IMR-90 (cell line): ENCODE data around the gene RARS2. TPM values are rescaled to one million over a fixed set of nuclear protein-coding genes. Genes with fewer than 3 reads are reported as not detected.
A peak's percentile ranks its signal among the peaks of the same experiment; 100 is the strongest.

Experiments
- ATAC-seq: fragments of 200-7000 bp; cut with Tn5 transposase; 2 replicates; pipeline ENCODE4 v1.9.1; 2020; ENCODE audit warnings: low read depth, mild to moderate bottlenecking, moderate library complexity
- BruUV-seq: library from RNA; stranded (reverse); fragments of 400-500 nt; replicated peaks from 2 replicates; lab custom pipeline; 2021; lab: Mats Ljungman, UMichigan
- CTCF ChIA-PET: fragments of 300-600 bp; formaldehyde crosslinking; extraction: SDS; loops from one replicate; lab custom pipeline; 2021; ENCODE audit warnings: antibody characterized with exemption; lab: Yijun Ruan, JAX
- POLR2A ChIA-PET: fragments of 300-600 bp; sonication (Branson Sonifier 250); formaldehyde crosslinking; loops from one replicate; lab custom pipeline; 2022; ENCODE audit warnings: antibody characterized with exemption; ENCODE audit not compliant: unreplicated experiment; lab: Charles Lee
- DNase-seq: peaks from one replicate; pipeline ENCODE4 v3.0.0; 2013
- H2AFZ ChIP-seq: replicated peaks from 2 replicates; pipeline ENCODE3; 2013; ENCODE audit warnings: low read length, mild to moderate bottlenecking; ENCODE audit not compliant: poor library complexity
- H2AK5ac ChIP-seq: 2 replicates; pipeline ENCODE4 v1.6.1; 2013; ENCODE audit warnings: low read depth, low read length, inconsistent platforms
- H2AK9ac ChIP-seq: replicated peaks from 2 replicates; pipeline ENCODE3; 2013; ENCODE audit warnings: mild to moderate bottlenecking, low read depth, low read length, moderate library complexity; ENCODE audit not compliant: poor library complexity
- H2BK120ac ChIP-seq: 2 replicates; pipeline ENCODE4 v1.6.1; 2013; ENCODE audit warnings: low read depth, low read length, inconsistent platforms
- H2BK15ac ChIP-seq: 3 replicates; pipeline ENCODE4 v1.6.1; 2013; ENCODE audit warnings: low read depth, low read length, inconsistent platforms
- H2BK20ac ChIP-seq: 2 replicates; pipeline ENCODE4 v1.6.1; 2013; ENCODE audit warnings: low read depth, mild to moderate bottlenecking, inconsistent platforms, low read length, moderate library complexity
- H2BK5ac ChIP-seq: 2 replicates; pipeline ENCODE4 v1.6.1; 2013; ENCODE audit warnings: mild to moderate bottlenecking, low read depth, low read length, inconsistent platforms; ENCODE audit not compliant: poor library complexity, severe bottlenecking
- H3K14ac ChIP-seq: replicated peaks from 2 replicates; pipeline ENCODE4 v1.6.1; 2013; ENCODE audit warnings: low read depth, low read length, inconsistent platforms
- H3K18ac ChIP-seq: 2 replicates; pipeline ENCODE4 v1.6.1; 2013; ENCODE audit warnings: low read depth, low read length, control low read depth
- H3K23ac ChIP-seq: 2 replicates; pipeline ENCODE4 v1.6.1; 2013; ENCODE audit warnings: low read depth, low read length, inconsistent platforms
- H3K27ac ChIP-seq: 2 replicates; pipeline ENCODE4 v1.5.1; 2013; ENCODE audit warnings: mild to moderate bottlenecking, control low read depth, low read length; ENCODE audit not compliant: insufficient read depth
- H3K27me3 ChIP-seq: 2 replicates; pipeline ENCODE4 v1.6.1; 2013; ENCODE audit warnings: low read length; ENCODE audit not compliant: control insufficient read depth, insufficient read depth
- H3K36me3 ChIP-seq: 2 replicates; pipeline ENCODE4 v1.6.1; 2013; ENCODE audit warnings: low read length, mixed read lengths; ENCODE audit not compliant: control insufficient read depth, insufficient read depth
- H3K4ac ChIP-seq: 2 replicates; pipeline ENCODE4 v1.6.1; 2013; ENCODE audit warnings: low read depth, low read length, inconsistent platforms
- H3K4me1 ChIP-seq: 2 replicates; pipeline ENCODE4 v1.6.1; 2013; ENCODE audit warnings: low read length, mixed read lengths; ENCODE audit not compliant: control insufficient read depth, insufficient read depth
- H3K4me2 ChIP-seq: 2 replicates; pipeline ENCODE4 v1.6.1; 2013; ENCODE audit warnings: low read depth, mild to moderate bottlenecking, control low read depth, low read length, moderate library complexity
- H3K4me3 ChIP-seq: 2 replicates; pipeline ENCODE4 v1.5.1; 2013; ENCODE audit warnings: low read depth, mild to moderate bottlenecking, control low read depth, low read length, moderate library complexity; ENCODE audit not compliant: insufficient read depth
- H3K56ac ChIP-seq: 2 replicates; pipeline ENCODE4 v1.6.1; 2013; ENCODE audit warnings: low read length, inconsistent platforms; ENCODE audit not compliant: insufficient read depth; ENCODE audit errors: extremely low read depth
- H3K79me1 ChIP-seq, 2 experiments: 2 replicates each; pipeline ENCODE4 v1.6.1; 2013; ENCODE audit warnings: low read length in 2 of 2, inconsistent platforms in 1 of 2, low read depth in 1 of 2
- H3K9ac ChIP-seq: 2 replicates; pipeline ENCODE4 v1.6.1; 2013; ENCODE audit warnings: low read depth, low read length, control low read depth
- H3K9me1 ChIP-seq: 2 replicates; pipeline ENCODE4 v1.6.1; 2013; ENCODE audit warnings: low read length, inconsistent platforms; ENCODE audit not compliant: insufficient read depth
- H3K9me3 ChIP-seq: 2 replicates; pipeline ENCODE4 v1.6.1; 2013; ENCODE audit warnings: low read length; ENCODE audit not compliant: control insufficient read depth, insufficient read depth
- H4K20me1 ChIP-seq: 2 replicates; pipeline ENCODE4 v1.6.1; 2013; ENCODE audit warnings: low read length, inconsistent platforms; ENCODE audit not compliant: insufficient read depth
- H4K5ac ChIP-seq: 2 replicates; pipeline ENCODE4 v1.6.1; 2013; ENCODE audit warnings: mild to moderate bottlenecking, low read depth, low read length, control low read depth
- H4K8ac ChIP-seq, 2 experiments: 2 replicates each; pipeline ENCODE4 v1.6.1; 2013; ENCODE audit warnings: low read depth in 2 of 2, low read length in 2 of 2, control low read depth in 1 of 2, inconsistent platforms in 1 of 2
- H4K91ac ChIP-seq: 2 replicates; pipeline ENCODE4 v1.6.1; 2013; ENCODE audit warnings: low read depth, low read length, inconsistent platforms; ENCODE audit not compliant: insufficient read depth
- BHLHE40 ChIP-seq: fragments of 150-350 bp; IDR thresholded peaks from 2 replicates; pipeline ENCODE4 v1.6.1; 2016; ENCODE audit warnings: mild to moderate bottlenecking, low read depth, low read length
- CEBPB ChIP-seq: IDR thresholded peaks from 2 replicates; pipeline ENCODE4 v1.6.1; 2012; ENCODE audit warnings: low read depth, low read length, improper control_type of control experiment
- FOS ChIP-seq: fragments of 150-350 bp; IDR thresholded peaks from 2 replicates; pipeline ENCODE4 v1.6.1; 2016; ENCODE audit warnings: low read depth, low read length
- MAZ ChIP-seq: IDR thresholded peaks from 2 replicates; pipeline ENCODE4 v1.6.1; 2012; ENCODE audit warnings: low read depth, mild to moderate bottlenecking, low read length, improper control_type of control experiment, moderate library complexity, borderline replicate concordance
- MXI1 ChIP-seq: IDR thresholded peaks from 2 replicates; pipeline ENCODE4 v1.6.1; 2012; ENCODE audit warnings: low read depth, mild to moderate bottlenecking, low read length, moderate library complexity, borderline replicate concordance
- NFE2L2 ChIP-seq: fragments of 150-350 bp; IDR thresholded peaks from 2 replicates; pipeline ENCODE4 v1.6.1; 2016; ENCODE audit warnings: low read depth, mild to moderate bottlenecking, low read length
- POLR2A ChIP-seq: IDR thresholded peaks from 2 replicates; pipeline ENCODE4 v1.6.1; 2012; ENCODE audit warnings: mild to moderate bottlenecking, low read depth, low read length
- RAD21 ChIP-seq: IDR thresholded peaks from 2 replicates; pipeline ENCODE4 v1.6.1; 2012; ENCODE audit warnings: low read length, improper control_type of control experiment
- RFX5 ChIP-seq: IDR thresholded peaks from 2 replicates; pipeline ENCODE4 v1.8.0; 2012; ENCODE audit warnings: low read depth, mild to moderate bottlenecking, low read length, moderate library complexity
- SMC3 ChIP-seq: fragments of 150-350 bp; IDR thresholded peaks from 2 replicates; pipeline ENCODE4 v1.6.1; 2016; ENCODE audit warnings: low read depth, mild to moderate bottlenecking, antibody characterized with exemption, low read length, moderate library complexity
- WGBS, 2 experiments: methylation state at CpG; one replicate each; pipeline versions ENCODE4 v1.1.5 to v1.1.7; 2013; ENCODE audit warnings: missing lambda C conversion rate in 2 of 2; ENCODE audit not compliant: insufficient read length in 1 of 2; ENCODE audit errors: extremely low coverage in 2 of 2; 5-methylcytosine and 5-hydroxymethylcytosine counted together
- dilution Hi-C: fragments of 300-500 bp; cut with HindIII; formaldehyde crosslinking; loops from one replicate; pipeline ENCODE4 v1.14.3; 2018; ENCODE audit warnings: low sequenced_read_pairs; ENCODE audit not compliant: unreplicated experiment
- in situ Hi-C: fragments of 300-500 bp; cut with MboI; formaldehyde crosslinking; loops from 3 replicates; pipeline ENCODE4 v1.14.3; 2019; ENCODE audit warnings: low sequenced_read_pairs, inconsistent platforms, mixed read lengths
- intact Hi-C: fragments of 100-400 bp; cut with micrococcal nuclease; formaldehyde crosslinking; loops from 2 replicates; pipeline ENCODE4 v1.10.0; 2022
- polyA plus RNA-seq, 3 experiments: library from polyadenylated mRNA; depleted of rRNA; stranded (reverse); fragments of >200 nt; gene quantifications; 2 replicates each; pipeline ENCODE4 v1.2.3, GENCODE V29; 2012; ENCODE audit warnings: low replicate concordance in 1 of 3
- total RNA-seq: library from RNA; depleted of rRNA; stranded (reverse); fragments of >200 nt; gene quantifications from 2 replicates; pipeline ENCODE4 v1.2.3, GENCODE V29; 2012
- TF ChIP-seq, protein P1 (sequence below): fragments of 150-350 bp; IDR thresholded peaks from 2 replicates; pipeline ENCODE4 v1.6.1; 2017; ENCODE audit warnings: mild to moderate bottlenecking, antibody characterized with exemption, low read length, low read depth
- TF ChIP-seq, protein P2 (sequence below): conservative IDR thresholded peaks from 2 replicates; pipeline ENCODE4 v1.5.1; 2012; ENCODE audit warnings: mild to moderate bottlenecking, low read depth, low read length, improper control_type of control experiment

The RARS2 gene
- total and polyA plus RNA-seq, 2 of the 4 experiments (the other 2 are of a cell fraction) = 19.9 to 33.0 TPM

DNA sequence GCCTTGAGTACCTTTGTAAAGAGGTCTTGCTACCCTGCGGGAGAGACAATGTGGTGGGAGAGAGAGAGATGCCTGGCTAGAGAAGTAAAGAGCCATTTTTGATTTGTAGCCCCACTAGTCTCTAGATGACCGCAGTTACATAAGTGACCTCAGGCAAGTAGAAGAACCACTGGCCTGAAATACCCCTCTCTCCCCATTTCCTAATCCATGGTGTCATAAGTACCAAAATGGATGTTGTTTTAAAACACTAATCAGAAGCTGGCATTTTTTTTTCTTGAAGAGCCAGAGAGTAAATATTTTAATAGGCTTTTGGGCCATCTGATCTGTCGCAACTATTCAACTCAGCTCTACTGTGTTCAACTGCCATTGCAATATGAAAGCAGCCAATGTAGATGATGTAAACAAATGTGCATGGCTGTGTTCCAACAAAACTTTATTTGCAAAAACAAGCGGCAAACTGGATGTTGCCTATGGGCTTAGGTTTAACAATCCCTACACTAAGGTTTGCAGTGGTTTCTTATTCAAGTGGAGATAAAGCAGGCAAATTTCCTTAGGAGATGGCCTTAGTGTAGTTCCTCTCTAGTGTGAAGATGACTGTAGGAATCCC, 36.5 kb downstream of the RARS2 start:
- no TSS peak for BruUV-seq

More for the DNA sequence above, 36.5 kb downstream of the RARS2 start:
- no peak overlapping the region for H4K8ac ChIP-seq
- DNase-seq (peak; percentile 11), ATAC-seq (peak; percentile 35; the same call in 1 of the 2 replicates)
- H4K5ac ChIP-seq = no peak overlapping the region
- no peak overlapping the region for H3K23ac ChIP-seq
- no peak overlapping the region for H3K4ac ChIP-seq
- H3K79me1 ChIP-seq = peaks cover 7 to 37% of the 10 kb centered on the region in 2 experiments; a peak in 3 of 4 replicates
- no peaks in the 10 kb centered on the region for H3K4me1 ChIP-seq
- dilution Hi-C loops = no loop called here
- no peak for TF ChIP-seq NFE2L2
- TF ChIP-seq MXI1 = no peak
- TF ChIP-seq POLR2A = no peak
- TF ChIP-seq RFX5 = no peak
- TF ChIP-seq CEBPB = no peak
- no peak for TF ChIP-seq BHLHE40
- no peak for TF ChIP-seq FOS
- TF ChIP-seq, protein P1, sequence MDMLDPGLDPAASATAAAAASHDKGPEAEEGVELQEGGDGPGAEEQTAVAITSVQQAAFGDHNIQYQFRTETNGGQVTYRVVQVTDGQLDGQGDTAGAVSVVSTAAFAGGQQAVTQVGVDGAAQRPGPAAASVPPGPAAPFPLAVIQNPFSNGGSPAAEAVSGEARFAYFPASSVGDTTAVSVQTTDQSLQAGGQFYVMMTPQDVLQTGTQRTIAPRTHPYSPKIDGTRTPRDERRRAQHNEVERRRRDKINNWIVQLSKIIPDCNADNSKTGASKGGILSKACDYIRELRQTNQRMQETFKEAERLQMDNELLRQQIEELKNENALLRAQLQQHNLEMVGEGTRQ = no peak
- TF ChIP-seq MAZ = no peak
- TF ChIP-seq RAD21 = no peak
- TF ChIP-seq, protein P2, sequence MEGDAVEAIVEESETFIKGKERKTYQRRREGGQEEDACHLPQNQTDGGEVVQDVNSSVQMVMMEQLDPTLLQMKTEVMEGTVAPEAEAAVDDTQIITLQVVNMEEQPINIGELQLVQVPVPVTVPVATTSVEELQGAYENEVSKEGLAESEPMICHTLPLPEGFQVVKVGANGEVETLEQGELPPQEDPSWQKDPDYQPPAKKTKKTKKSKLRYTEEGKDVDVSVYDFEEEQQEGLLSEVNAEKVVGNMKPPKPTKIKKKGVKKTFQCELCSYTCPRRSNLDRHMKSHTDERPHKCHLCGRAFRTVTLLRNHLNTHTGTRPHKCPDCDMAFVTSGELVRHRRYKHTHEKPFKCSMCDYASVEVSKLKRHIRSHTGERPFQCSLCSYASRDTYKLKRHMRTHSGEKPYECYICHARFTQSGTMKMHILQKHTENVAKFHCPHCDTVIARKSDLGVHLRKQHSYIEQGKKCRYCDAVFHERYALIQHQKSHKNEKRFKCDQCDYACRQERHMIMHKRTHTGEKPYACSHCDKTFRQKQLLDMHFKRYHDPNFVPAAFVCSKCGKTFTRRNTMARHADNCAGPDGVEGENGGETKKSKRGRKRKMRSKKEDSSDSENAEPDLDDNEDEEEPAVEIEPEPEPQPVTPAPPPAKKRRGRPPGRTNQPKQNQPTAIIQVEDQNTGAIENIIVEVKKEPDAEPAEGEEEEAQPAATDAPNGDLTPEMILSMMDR = no peak
- TF ChIP-seq SMC3 = no peak
- POLR2A ChIA-PET = no interaction called here
- no peaks in the 10 kb centered on the region for H3K9me3 ChIP-seq
- peaks cover under 1% of the 10 kb centered on the region; the same call in 1 of the 2 replicates for H3K9me1 ChIP-seq
- no peak overlapping the region for H2BK120ac ChIP-seq
- H2AFZ ChIP-seq = no peak overlapping the region
- H3K9ac ChIP-seq = no peak overlapping the region
- H3K36me3 ChIP-seq = peaks cover 27% of the 10 kb centered on the region
- intact Hi-C loops = loop anchor here (5.0 kb wide), 1 partner anchor 34 kb away; the partner anchor contains the start of gene RARS2
- H2AK9ac ChIP-seq = no peak overlapping the region
- CTCF ChIA-PET = interaction anchor here (0.6 kb wide), 2 partner anchors 95 to 939 kb away, joined by 3 read pairs; no protein-coding TSS in a partner anchor
- no peak overlapping the region for H2BK15ac ChIP-seq
- H4K91ac ChIP-seq = no peak overlapping the region
- H3K4me3 ChIP-seq = no peak overlapping the region
- no peak overlapping the region for H3K18ac ChIP-seq
- no peak overlapping the region for H3K4me2 ChIP-seq
- H3K56ac ChIP-seq = no peak overlapping the region
- WGBS, 2 experiments = no CpG with 5 or more reads among the region's 4 CpGs
- H2AK5ac ChIP-seq = no peak overlapping the region
- in situ Hi-C loops = loop anchor here (25.0 kb wide), 1 partner anchor 1309 kb away; no protein-coding TSS in a partner anchor
- H3K27me3 ChIP-seq = no peaks in the 10 kb centered on the region
- H3K14ac ChIP-seq = no peak overlapping the region
- H2BK20ac ChIP-seq = no peak overlapping the region
- peak overlapping the region; percentile 34 for H2BK5ac ChIP-seq
- H3K27ac ChIP-seq = peak overlapping the region; percentile 46; the same call in 1 of the 2 replicates
- H4K20me1 ChIP-seq = peaks cover 3% of the 10 kb centered on the region; the same call in 1 of the 2 replicates
